ENCODE results near the gene WIPF1. TPM values are rescaled to one million over a fixed set of nuclear protein-coding genes. Genes with fewer than 3 reads are reported as not detected.

The WIPF1 gene
- total RNA-seq, 1 donor from 2014 or later, result 60.1 TPM

DNA sequence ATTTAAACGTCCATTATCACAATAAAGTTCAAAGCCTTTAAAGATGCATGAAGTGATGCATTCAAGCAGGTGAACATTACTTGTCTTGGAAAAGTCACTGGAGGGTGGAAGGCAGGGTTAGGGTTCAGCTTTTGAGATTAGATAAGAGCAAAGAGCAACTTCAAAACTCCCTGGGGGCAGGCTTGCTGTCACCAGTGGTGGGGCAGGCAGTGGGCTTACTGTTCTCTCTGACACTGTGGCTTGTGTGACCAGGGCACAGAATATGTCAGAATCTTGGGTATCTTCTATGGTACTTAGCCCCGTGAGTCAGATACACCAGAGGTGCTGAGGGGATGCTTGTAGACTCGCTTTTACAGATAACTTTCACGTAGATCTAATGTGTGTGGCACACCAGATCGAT is 52.8 kb downstream of the WIPF1 start:
- Mint-ChIP-seq H3K9me3 (ENCODE audit: unreplicated experiment) (no peaks in the 10 kb centered on the region), H3K27me3 (ENCODE audit: unreplicated experiment) (peaks cover 7% of the 10 kb centered on the region), H3K4me1 (ENCODE audit: unreplicated experiment) (no peaks in the 10 kb centered on the region), H3K36me3 (ENCODE audit: unreplicated experiment) (no peaks in the 10 kb centered on the region), H3K4me3 (ENCODE audit: unreplicated experiment) (no peak overlapping the region), H3K27ac (ENCODE audit: unreplicated experiment) (no peak overlapping the region)
- no peak for DNase-seq (ENCODE audit: extremely low spot score, unreplicated experiment)
- TF ChIP-seq, protein P1, sequence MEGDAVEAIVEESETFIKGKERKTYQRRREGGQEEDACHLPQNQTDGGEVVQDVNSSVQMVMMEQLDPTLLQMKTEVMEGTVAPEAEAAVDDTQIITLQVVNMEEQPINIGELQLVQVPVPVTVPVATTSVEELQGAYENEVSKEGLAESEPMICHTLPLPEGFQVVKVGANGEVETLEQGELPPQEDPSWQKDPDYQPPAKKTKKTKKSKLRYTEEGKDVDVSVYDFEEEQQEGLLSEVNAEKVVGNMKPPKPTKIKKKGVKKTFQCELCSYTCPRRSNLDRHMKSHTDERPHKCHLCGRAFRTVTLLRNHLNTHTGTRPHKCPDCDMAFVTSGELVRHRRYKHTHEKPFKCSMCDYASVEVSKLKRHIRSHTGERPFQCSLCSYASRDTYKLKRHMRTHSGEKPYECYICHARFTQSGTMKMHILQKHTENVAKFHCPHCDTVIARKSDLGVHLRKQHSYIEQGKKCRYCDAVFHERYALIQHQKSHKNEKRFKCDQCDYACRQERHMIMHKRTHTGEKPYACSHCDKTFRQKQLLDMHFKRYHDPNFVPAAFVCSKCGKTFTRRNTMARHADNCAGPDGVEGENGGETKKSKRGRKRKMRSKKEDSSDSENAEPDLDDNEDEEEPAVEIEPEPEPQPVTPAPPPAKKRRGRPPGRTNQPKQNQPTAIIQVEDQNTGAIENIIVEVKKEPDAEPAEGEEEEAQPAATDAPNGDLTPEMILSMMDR (IDR thresholded peaks at IDR 0.05), result no peak

DNA sequence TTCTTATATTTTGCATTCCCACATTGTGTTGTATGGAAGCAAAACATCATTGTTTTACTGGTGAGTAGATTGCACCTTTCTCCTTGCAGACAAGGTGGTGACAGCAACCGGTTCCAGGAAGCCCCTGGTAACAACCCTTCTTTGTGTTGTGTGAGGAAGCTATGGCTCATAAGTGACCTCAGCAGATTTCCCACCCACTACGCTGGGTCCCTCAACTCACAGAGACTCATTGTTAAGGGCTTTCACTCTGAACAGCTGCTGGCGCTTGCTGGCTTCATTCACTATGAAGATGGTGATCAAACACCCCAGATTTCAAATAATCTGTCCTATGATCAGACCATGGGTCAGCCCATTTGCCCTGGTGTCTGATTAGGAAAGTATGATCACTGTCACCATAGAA is 53.4 kb downstream of the WIPF1 start:
- H3K4me3 Mint-ChIP-seq (ENCODE audit: unreplicated experiment), result no peak overlapping the region
- peaks cover 7% of the 10 kb centered on the region for H3K27me3 Mint-ChIP-seq (ENCODE audit: unreplicated experiment)
- no peaks in the 10 kb centered on the region for H3K36me3 Mint-ChIP-seq (ENCODE audit: unreplicated experiment)
- no peak overlapping the region for H3K27ac Mint-ChIP-seq (ENCODE audit: unreplicated experiment)
- DNase-seq (ENCODE audit: extremely low spot score, unreplicated experiment), result no peak
- H3K9me3 Mint-ChIP-seq (ENCODE audit: unreplicated experiment), result no peaks in the 10 kb centered on the region
- TF ChIP-seq, protein P1 (IDR thresholded peaks at IDR 0.05), result no peak
- H3K4me1 Mint-ChIP-seq (ENCODE audit: unreplicated experiment), result no peaks in the 10 kb centered on the region

DNA sequence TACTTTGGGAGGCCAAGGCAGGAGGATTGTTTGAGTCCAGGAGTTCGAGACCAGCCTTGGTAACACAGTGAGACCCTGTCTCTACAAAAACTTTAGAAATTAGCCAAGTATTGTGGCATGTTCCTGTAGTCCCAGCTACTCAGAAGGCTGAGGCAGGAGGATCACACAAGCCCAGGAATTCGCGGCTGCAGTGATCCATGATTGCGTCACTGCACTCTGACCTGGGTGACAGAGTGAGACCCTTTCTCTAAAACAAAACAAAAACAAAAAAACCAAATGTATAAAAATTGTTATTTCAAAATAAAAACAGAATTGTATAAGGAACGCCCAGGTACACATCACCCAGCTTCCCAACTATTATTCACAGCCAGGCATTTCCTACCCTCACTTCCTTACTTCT is 56.7 kb downstream of the WIPF1 start:
- H3K36me3 Mint-ChIP-seq (ENCODE audit: unreplicated experiment), result no peaks in the 10 kb centered on the region
- H3K9me3 Mint-ChIP-seq (ENCODE audit: unreplicated experiment), result no peaks in the 10 kb centered on the region
- TF ChIP-seq, protein P1 (IDR thresholded peaks at IDR 0.05), result no peak
- H3K4me1 Mint-ChIP-seq (ENCODE audit: unreplicated experiment), result no peaks in the 10 kb centered on the region
- H3K27ac Mint-ChIP-seq (ENCODE audit: unreplicated experiment), result no peak overlapping the region
- H3K4me3 Mint-ChIP-seq (ENCODE audit: unreplicated experiment), result no peak overlapping the region
- DNase-seq (ENCODE audit: extremely low spot score, unreplicated experiment), result no peak
- peaks cover 7% of the 10 kb centered on the region for H3K27me3 Mint-ChIP-seq (ENCODE audit: unreplicated experiment)

DNA sequence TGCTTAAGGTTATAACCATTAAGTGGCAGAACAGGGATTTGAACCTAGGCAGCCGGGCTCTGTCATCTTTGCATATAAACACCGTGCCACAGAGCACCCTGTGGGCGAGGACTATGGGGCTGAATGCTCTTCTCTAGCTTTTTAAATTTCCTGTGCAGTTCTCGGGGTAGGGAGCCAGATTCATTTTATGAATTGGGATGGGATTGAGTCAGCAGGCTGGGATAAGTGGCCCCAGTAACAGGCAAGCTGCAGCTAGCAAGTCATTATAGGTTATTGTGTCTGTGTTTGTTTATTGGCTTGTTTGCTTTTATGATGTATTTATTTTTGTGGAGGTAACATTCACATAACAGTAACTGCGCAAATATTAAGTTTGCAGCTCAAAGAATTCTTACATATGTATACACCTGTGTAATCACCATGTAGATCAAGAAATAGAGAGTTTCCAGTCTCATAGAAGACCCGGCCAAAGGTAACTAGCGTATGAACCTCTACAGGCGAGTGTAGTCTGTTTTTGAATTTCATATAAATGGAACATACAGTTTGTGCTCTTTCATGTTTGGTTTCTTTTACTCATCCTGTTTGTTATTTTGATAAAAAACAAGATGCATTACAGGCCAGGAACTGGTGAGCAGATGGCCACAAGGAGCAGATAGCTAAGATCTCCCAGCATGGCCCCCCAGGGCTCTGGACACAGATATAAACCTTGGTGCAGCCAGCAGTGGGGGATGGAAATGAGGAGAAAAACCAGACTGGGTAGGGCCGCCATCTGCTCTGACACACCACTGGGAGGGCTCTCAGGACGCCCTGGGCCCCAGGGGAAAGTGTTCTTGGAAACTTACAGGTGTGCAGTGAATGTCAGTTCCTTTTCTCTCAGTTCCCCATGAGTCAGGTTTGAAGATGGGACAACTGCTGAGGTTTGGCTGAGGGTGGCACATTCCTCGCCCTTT is 61.6 kb downstream of the WIPF1 start:
- Mint-ChIP-seq H3K4me3 (ENCODE audit: unreplicated experiment) (no peak overlapping the region), H3K27ac (ENCODE audit: unreplicated experiment) (no peak overlapping the region), H3K4me1 (ENCODE audit: unreplicated experiment) (peaks cover 9% of the 10 kb centered on the region), H3K9me3 (ENCODE audit: unreplicated experiment) (no peaks in the 10 kb centered on the region), H3K36me3 (ENCODE audit: unreplicated experiment) (no peaks in the 10 kb centered on the region), H3K27me3 (ENCODE audit: unreplicated experiment) (no peaks in the 10 kb centered on the region)
- TF ChIP-seq, protein P1 (IDR thresholded peaks at IDR 0.05), result no peak
- DNase-seq (ENCODE audit: extremely low spot score, unreplicated experiment), result no peak

DNA sequence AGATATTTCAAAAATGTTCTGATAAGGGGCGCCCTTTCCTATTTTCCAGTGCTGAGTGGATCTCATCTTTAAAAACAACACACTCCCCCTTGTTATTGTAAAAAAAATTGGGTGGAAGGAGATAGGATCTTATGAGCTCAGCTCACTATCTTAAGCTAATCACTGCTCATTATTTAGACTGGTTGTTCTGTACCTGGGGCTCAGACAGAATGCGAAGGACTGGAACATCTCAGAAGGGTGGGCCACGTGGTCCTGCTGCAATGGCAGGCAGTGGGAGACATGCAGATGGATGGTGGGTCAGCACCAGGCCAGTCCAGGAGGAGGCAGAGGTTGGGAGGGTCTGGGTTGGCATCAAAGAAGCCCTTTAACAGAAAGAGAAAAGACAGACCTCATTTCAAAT is 62.5 kb downstream of the WIPF1 start:
- Mint-ChIP-seq H3K27ac (ENCODE audit: unreplicated experiment) (no peak overlapping the region), H3K4me3 (ENCODE audit: unreplicated experiment) (no peak overlapping the region)

More for the DNA sequence above, 62.5 kb downstream of the WIPF1 start:
- Mint-ChIP-seq H3K4me1 (ENCODE audit: unreplicated experiment) (peaks cover 9% of the 10 kb centered on the region), H3K36me3 (ENCODE audit: unreplicated experiment) (no peaks in the 10 kb centered on the region), H3K27me3 (ENCODE audit: unreplicated experiment) (no peaks in the 10 kb centered on the region), H3K9me3 (ENCODE audit: unreplicated experiment) (no peaks in the 10 kb centered on the region)
- no peak for DNase-seq (ENCODE audit: extremely low spot score, unreplicated experiment)
- TF ChIP-seq, protein P1 (IDR thresholded peaks at IDR 0.05), result no peak

Measured in osteocyte (in vitro differentiated cells).